Measurements from ENCODE around the gene NDRG4. TPM values are rescaled to one million over a fixed set of nuclear protein-coding genes. Genes with fewer than 3 reads are reported as not detected.
A peak's percentile ranks its signal among the peaks of the same experiment; 100 is the strongest.

Gene NDRG4
- total and polyA plus RNA-seq, 2 of the 13 experiments (the other 11 are each of a cell fraction or from before 2014, with no cell fraction given), result 1.7 to 2.7 TPM

DNA sequence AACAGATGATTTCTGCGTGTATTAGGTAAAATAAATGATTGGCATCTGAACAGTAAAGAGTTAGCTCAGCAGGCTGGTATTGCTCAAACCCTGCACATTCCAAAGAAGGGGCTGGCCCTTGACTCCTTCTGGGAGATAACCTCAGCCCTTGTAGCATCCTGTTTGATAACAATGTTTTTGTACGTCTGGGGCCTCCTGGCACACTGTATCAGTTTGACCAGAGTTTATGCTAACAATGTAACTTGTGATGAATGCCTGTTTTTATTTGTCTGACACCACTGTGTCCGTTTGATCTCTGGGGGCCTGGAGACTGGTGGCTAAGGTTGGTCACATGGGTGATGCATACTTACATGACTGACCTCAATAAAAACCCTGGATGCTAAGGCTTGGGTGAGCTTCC is 43.8 kb upstream of the NDRG4 start (continued):
- TF ChIP-seq, protein P1, sequence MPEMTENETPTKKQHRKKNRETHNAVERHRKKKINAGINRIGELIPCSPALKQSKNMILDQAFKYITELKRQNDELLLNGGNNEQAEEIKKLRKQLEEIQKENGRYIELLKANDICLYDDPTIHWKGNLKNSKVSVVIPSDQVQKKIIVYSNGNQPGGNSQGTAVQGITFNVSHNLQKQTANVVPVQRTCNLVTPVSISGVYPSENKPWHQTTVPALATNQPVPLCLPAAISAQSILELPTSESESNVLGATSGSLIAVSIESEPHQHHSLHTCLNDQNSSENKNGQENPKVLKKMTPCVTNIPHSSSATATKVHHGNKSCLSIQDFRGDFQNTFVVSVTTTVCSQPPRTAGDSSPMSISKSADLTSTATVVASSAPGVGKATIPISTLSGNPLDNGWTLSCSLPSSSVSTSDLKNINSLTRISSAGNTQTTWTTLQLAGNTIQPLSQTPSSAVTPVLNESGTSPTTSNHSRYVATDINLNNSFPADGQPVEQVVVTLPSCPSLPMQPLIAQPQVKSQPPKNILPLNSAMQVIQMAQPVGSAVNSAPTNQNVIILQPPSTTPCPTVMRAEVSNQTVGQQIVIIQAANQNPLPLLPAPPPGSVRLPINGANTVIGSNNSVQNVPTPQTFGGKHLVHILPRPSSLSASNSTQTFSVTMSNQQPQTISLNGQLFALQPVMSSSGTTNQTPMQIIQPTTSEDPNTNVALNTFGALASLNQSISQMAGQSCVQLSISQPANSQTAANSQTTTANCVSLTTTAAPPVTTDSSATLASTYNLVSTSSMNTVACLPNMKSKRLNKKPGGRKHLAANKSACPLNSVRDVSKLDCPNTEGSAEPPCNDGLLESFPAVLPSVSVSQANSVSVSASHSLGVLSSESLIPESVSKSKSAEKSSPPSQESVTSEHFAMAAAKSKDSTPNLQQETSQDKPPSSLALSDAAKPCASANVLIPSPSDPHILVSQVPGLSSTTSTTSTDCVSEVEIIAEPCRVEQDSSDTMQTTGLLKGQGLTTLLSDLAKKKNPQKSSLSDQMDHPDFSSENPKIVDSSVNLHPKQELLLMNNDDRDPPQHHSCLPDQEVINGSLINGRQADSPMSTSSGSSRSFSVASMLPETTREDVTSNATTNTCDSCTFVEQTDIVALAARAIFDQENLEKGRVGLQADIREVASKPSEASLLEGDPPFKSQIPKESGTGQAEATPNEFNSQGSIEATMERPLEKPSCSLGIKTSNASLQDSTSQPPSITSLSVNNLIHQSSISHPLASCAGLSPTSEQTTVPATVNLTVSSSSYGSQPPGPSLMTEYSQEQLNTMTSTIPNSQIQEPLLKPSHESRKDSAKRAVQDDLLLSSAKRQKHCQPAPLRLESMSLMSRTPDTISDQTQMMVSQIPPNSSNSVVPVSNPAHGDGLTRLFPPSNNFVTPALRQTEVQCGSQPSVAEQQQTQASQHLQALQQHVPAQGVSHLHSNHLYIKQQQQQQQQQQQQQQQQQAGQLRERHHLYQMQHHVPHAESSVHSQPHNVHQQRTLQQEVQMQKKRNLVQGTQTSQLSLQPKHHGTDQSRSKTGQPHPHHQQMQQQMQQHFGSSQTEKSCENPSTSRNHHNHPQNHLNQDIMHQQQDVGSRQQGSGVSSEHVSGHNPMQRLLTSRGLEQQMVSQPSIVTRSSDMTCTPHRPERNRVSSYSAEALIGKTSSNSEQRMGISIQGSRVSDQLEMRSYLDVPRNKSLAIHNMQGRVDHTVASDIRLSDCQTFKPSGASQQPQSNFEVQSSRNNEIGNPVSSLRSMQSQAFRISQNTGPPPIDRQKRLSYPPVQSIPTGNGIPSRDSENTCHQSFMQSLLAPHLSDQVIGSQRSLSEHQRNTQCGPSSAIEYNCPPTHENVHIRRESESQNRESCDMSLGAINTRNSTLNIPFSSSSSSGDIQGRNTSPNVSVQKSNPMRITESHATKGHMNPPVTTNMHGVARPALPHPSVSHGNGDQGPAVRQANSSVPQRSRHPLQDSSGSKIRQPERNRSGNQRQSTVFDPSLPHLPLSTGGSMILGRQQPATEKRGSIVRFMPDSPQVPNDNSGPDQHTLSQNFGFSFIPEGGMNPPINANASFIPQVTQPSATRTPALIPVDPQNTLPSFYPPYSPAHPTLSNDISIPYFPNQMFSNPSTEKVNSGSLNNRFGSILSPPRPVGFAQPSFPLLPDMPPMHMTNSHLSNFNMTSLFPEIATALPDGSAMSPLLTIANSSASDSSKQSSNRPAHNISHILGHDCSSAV (CRISPR knock-in tag; IDR thresholded peaks at IDR 0.05; ENCODE audit: borderline replicate concordance), result no peak
- TF ChIP-seq, protein P2, sequence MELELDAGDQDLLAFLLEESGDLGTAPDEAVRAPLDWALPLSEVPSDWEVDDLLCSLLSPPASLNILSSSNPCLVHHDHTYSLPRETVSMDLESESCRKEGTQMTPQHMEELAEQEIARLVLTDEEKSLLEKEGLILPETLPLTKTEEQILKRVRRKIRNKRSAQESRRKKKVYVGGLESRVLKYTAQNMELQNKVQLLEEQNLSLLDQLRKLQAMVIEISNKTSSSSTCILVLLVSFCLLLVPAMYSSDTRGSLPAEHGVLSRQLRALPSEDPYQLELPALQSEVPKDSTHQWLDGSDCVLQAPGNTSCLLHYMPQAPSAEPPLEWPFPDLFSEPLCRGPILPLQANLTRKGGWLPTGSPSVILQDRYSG (CRISPR knock-in tag; IDR thresholded peaks at IDR 0.05), result no peak
- TF ChIP-seq ZNF441 (CRISPR knock-in tag; IDR thresholded peaks at IDR 0.05; ENCODE audit: borderline replicate concordance) (no peak), HNF4A (CRISPR knock-in tag; IDR thresholded peaks at IDR 0.05) (peak; percentile 52), RCOR2 (CRISPR knock-in tag; IDR thresholded peaks at IDR 0.05) (peak; percentile 67), SIX4 (CRISPR knock-in tag; IDR thresholded peaks at IDR 0.05) (0 out of 2 replicates have a peak, but pooled peaks have one; percentile 39), ZNF670 (CRISPR knock-in tag; IDR thresholded peaks at IDR 0.05; ENCODE audit: borderline replicate concordance) (no peak)
- TF ChIP-seq, protein P3, sequence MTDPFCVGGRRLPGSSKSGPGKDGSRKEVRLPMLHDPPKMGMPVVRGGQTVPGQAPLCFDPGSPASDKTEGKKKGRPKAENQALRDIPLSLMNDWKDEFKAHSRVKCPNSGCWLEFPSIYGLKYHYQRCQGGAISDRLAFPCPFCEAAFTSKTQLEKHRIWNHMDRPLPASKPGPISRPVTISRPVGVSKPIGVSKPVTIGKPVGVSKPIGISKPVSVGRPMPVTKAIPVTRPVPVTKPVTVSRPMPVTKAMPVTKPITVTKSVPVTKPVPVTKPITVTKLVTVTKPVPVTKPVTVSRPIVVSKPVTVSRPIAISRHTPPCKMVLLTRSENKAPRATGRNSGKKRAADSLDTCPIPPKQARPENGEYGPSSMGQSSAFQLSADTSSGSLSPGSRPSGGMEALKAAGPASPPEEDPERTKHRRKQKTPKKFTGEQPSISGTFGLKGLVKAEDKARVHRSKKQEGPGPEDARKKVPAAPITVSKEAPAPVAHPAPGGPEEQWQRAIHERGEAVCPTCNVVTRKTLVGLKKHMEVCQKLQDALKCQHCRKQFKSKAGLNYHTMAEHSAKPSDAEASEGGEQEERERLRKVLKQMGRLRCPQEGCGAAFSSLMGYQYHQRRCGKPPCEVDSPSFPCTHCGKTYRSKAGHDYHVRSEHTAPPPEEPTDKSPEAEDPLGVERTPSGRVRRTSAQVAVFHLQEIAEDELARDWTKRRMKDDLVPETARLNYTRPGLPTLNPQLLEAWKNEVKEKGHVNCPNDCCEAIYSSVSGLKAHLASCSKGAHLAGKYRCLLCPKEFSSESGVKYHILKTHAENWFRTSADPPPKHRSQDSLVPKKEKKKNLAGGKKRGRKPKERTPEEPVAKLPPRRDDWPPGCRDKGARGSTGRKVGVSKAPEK (CRISPR knock-in tag; IDR thresholded peaks at IDR 0.05; ENCODE audit: borderline replicate concordance), result no peak
- TF ChIP-seq, protein P4, sequence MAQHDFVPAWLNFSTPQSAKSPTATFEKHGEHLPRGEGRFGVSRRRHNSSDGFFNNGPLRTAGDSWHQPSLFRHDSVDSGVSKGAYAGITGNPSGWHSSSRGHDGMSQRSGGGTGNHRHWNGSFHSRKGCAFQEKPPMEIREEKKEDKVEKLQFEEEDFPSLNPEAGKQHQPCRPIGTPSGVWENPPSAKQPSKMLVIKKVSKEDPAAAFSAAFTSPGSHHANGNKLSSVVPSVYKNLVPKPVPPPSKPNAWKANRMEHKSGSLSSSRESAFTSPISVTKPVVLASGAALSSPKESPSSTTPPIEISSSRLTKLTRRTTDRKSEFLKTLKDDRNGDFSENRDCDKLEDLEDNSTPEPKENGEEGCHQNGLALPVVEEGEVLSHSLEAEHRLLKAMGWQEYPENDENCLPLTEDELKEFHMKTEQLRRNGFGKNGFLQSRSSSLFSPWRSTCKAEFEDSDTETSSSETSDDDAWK (CRISPR knock-in tag; IDR thresholded peaks at IDR 0.05), result no peak
- TF ChIP-seq, protein P5, sequence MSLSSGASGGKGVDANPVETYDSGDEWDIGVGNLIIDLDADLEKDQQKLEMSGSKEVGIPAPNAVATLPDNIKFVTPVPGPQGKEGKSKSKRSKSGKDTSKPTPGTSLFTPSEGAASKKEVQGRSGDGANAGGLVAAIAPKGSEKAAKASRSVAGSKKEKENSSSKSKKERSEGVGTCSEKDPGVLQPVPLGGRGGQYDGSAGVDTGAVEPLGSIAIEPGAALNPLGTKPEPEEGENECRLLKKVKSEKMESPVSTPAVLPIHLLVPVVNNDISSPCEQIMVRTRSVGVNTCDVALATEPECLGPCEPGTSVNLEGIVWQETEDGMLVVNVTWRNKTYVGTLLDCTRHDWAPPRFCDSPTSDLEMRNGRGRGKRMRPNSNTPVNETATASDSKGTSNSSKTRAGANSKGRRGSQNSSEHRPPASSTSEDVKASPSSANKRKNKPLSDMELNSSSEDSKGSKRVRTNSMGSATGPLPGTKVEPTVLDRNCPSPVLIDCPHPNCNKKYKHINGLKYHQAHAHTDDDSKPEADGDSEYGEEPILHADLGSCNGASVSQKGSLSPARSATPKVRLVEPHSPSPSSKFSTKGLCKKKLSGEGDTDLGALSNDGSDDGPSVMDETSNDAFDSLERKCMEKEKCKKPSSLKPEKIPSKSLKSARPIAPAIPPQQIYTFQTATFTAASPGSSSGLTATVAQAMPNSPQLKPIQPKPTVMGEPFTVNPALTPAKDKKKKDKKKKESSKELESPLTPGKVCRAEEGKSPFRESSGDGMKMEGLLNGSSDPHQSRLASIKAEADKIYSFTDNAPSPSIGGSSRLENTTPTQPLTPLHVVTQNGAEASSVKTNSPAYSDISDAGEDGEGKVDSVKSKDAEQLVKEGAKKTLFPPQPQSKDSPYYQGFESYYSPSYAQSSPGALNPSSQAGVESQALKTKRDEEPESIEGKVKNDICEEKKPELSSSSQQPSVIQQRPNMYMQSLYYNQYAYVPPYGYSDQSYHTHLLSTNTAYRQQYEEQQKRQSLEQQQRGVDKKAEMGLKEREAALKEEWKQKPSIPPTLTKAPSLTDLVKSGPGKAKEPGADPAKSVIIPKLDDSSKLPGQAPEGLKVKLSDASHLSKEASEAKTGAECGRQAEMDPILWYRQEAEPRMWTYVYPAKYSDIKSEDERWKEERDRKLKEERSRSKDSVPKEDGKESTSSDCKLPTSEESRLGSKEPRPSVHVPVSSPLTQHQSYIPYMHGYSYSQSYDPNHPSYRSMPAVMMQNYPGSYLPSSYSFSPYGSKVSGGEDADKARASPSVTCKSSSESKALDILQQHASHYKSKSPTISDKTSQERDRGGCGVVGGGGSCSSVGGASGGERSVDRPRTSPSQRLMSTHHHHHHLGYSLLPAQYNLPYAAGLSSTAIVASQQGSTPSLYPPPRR (CRISPR knock-in tag; IDR thresholded peaks at IDR 0.05; ENCODE audit: borderline replicate concordance), result peak; percentile 69; the same call in 1 of the 2 replicates
